ENCODE measurements around the gene SPP2.

GRCh38 chr2:234025891-234026401 lies 24.6 kb upstream of the SPP2 start:
- TF ChIP-seq, protein P1, sequence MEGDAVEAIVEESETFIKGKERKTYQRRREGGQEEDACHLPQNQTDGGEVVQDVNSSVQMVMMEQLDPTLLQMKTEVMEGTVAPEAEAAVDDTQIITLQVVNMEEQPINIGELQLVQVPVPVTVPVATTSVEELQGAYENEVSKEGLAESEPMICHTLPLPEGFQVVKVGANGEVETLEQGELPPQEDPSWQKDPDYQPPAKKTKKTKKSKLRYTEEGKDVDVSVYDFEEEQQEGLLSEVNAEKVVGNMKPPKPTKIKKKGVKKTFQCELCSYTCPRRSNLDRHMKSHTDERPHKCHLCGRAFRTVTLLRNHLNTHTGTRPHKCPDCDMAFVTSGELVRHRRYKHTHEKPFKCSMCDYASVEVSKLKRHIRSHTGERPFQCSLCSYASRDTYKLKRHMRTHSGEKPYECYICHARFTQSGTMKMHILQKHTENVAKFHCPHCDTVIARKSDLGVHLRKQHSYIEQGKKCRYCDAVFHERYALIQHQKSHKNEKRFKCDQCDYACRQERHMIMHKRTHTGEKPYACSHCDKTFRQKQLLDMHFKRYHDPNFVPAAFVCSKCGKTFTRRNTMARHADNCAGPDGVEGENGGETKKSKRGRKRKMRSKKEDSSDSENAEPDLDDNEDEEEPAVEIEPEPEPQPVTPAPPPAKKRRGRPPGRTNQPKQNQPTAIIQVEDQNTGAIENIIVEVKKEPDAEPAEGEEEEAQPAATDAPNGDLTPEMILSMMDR (IDR thresholded peaks at IDR 0.05) = no peak
- TF ChIP-seq POLR2AphosphoS5 (IDR thresholded peaks at IDR 0.05) = no peak
